C4-2B (cell line): ENCODE data around the gene HOXA7.

Experiments
- ZFX ChIP-seq: fragments of 450-650 bp; IDR thresholded peaks from 2 replicates; pipeline ENCODE4 v1.6.1; 2017
- TF ChIP-seq, protein P1 (sequence below): fragments of 450-650 bp; conservative IDR thresholded peaks from 2 replicates; pipeline ENCODE4 v1.5.1; 2017; ENCODE audit warnings: mild to moderate bottlenecking

DNA sequence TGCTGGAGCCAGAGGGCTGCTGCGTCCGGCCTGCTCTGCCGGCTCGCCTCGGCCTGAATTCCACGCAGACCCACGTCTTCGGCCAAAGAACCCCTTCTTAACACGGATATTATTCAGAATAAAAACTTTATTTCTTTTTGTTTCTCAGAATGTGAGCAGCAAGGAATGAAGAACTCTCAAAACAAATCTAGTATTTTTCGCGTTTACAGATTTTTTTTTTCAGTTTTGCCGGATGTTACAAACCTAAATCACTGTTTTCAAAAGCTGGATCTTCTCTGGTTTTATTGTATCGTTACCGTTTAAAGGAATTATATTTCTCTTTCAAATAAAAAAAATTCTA lies 49.6 kb downstream of the HOXA7 start:
- TF ChIP-seq, protein P1, sequence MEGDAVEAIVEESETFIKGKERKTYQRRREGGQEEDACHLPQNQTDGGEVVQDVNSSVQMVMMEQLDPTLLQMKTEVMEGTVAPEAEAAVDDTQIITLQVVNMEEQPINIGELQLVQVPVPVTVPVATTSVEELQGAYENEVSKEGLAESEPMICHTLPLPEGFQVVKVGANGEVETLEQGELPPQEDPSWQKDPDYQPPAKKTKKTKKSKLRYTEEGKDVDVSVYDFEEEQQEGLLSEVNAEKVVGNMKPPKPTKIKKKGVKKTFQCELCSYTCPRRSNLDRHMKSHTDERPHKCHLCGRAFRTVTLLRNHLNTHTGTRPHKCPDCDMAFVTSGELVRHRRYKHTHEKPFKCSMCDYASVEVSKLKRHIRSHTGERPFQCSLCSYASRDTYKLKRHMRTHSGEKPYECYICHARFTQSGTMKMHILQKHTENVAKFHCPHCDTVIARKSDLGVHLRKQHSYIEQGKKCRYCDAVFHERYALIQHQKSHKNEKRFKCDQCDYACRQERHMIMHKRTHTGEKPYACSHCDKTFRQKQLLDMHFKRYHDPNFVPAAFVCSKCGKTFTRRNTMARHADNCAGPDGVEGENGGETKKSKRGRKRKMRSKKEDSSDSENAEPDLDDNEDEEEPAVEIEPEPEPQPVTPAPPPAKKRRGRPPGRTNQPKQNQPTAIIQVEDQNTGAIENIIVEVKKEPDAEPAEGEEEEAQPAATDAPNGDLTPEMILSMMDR = no peak
- TF ChIP-seq ZFX = no peak
